GM12878 (cell line): ENCODE measurements around the gene ADSS2. TPM values are rescaled to one million over a fixed set of nuclear protein-coding genes. Genes with fewer than 3 reads are reported as not detected.

ENCODE experiments used
- ATAC-seq: fragments of 200-7000 bp; cut with Tn5 transposase; 3 replicates; pipeline ENCODE4 v1.9.1; 2020; ENCODE audit warnings: mild to moderate bottlenecking, moderate library complexity
- BruUV-seq: library from RNA; stranded (reverse); fragments of 400-500 nt; replicated peaks from 2 replicates; lab custom pipeline; 2021; lab: Mats Ljungman, UMichigan
- CTCF ChIA-PET: fragments of 300-600 bp; sonication (Branson Sonifier 250); formaldehyde crosslinking; extraction: SDS; loops from one replicate; lab custom pipeline; 2021; ENCODE audit warnings: inconsistent platforms; lab: Yijun Ruan, JAX
- POLR2A ChIA-PET: fragments of 350-600 bp; formaldehyde crosslinking; extraction: SDS; loops from one replicate; lab custom pipeline; 2021; ENCODE audit warnings: inconsistent platforms; lab: Charles Lee
- RAD21 ChIA-PET: fragments of 300-600 bp; sonication (Branson Sonifier 250); formaldehyde crosslinking; loops from one replicate; lab custom pipeline; 2023; ENCODE audit warnings: antibody characterized with exemption; ENCODE audit not compliant: unreplicated experiment; lab: Charles Lee
- SMC1A ChIA-PET: fragments of 300-600 bp; sonication (Branson Sonifier 250); formaldehyde crosslinking; loops from one replicate; lab custom pipeline; 2023; ENCODE audit not compliant: unreplicated experiment, uncharacterized antibody; lab: Charles Lee
- DNase-seq: peaks from one replicate; pipeline ENCODE4 v3.0.0-alpha.2; 2011; ENCODE audit warnings: low read depth, low spot score
- FAIRE-seq: peaks from 3 replicates; lab custom pipeline; 2011; peaks lifted over from hg19 to GRCh38; lab: Jason Lieb, UNC
- H2AFZ ChIP-seq: 2 replicates; pipeline ENCODE4 v1.6.0; 2011; ENCODE audit warnings: low read depth, low read length, control low read depth; ENCODE audit not compliant: control insufficient read depth
- H3K27ac ChIP-seq: 2 replicates; pipeline ENCODE4 v1.5.1; 2011; ENCODE audit warnings: control low read depth; ENCODE audit not compliant: control insufficient read depth, insufficient read depth
- H3K27me3 ChIP-seq, 2 experiments: replicated peaks in 1 of 2; 2 replicates each; pipeline versions ENCODE4 v1.6.0 to v1.6.1; 2011; ENCODE audit warnings: low read length in 1 of 2; ENCODE audit not compliant: control insufficient read depth in 2 of 2, insufficient read depth in 2 of 2
- H3K36me3 ChIP-seq, 2 experiments: 2 replicates each; pipeline ENCODE4 v1.5.1; 2011; ENCODE audit warnings: low read length in 1 of 2; ENCODE audit not compliant: control insufficient read depth in 2 of 2, insufficient read depth in 2 of 2
- H3K4me1 ChIP-seq: 2 replicates; pipeline ENCODE4 v1.6.1; 2011; ENCODE audit warnings: mild to moderate bottlenecking, low read length, moderate library complexity, mixed read lengths; ENCODE audit not compliant: control insufficient read depth, insufficient read depth
- H3K4me2 ChIP-seq: 2 replicates; pipeline ENCODE4 v1.6.0; 2011; ENCODE audit warnings: control low read depth; ENCODE audit not compliant: control insufficient read depth, insufficient read depth
- H3K4me3 ChIP-seq: fragments of 200-600 bp; sonication (generic); 2 replicates; pipeline ENCODE4 v1.5.1; 2016
- H3K79me2 ChIP-seq: 2 replicates; pipeline ENCODE4 v1.6.0; 2011; ENCODE audit warnings: low read length; ENCODE audit not compliant: control insufficient read depth, insufficient read depth
- H3K9ac ChIP-seq: 2 replicates; pipeline ENCODE4 v1.8.0; 2011; ENCODE audit warnings: low read length, control low read depth, mixed read lengths; ENCODE audit not compliant: control insufficient read depth, insufficient read depth
- H3K9me3 ChIP-seq: replicated peaks from 3 replicates; pipeline ENCODE4 v1.5.1; 2011; ENCODE audit warnings: mild to moderate bottlenecking, low read length; ENCODE audit not compliant: control insufficient read depth, insufficient read depth
- H4K20me1 ChIP-seq: 2 replicates; pipeline ENCODE4 v1.6.0; 2011; ENCODE audit not compliant: control insufficient read depth, insufficient read depth
- CHD4 ChIP-seq: fragments of 200-600 bp; sonication (generic); IDR thresholded peaks from 2 replicates; pipeline ENCODE4 v1.6.1; 2016; ENCODE audit warnings: mild to moderate bottlenecking
- HDGF ChIP-seq: fragments of 450-650 bp; IDR thresholded peaks from 2 replicates; pipeline ENCODE4 v1.6.1; 2016; ENCODE audit warnings: antibody characterized with exemption
- JUNB ChIP-seq: IDR thresholded peaks from 2 replicates; pipeline ENCODE4 v1.6.1; 2016; ENCODE audit warnings: antibody characterized with exemption, mild to moderate bottlenecking
- LARP7 ChIP-seq: fragments of 450-650 bp; IDR thresholded peaks from 2 replicates; pipeline ENCODE4 v1.6.1; 2017; ENCODE audit warnings: mild to moderate bottlenecking
- POLR2AphosphoS5 ChIP-seq: IDR thresholded peaks from 2 replicates; pipeline ENCODE4 v1.6.1; 2011; ENCODE audit warnings: mild to moderate bottlenecking, low read length, inconsistent platforms
- RELA ChIP-seq: fragments of 450-650 bp; IDR thresholded peaks from 2 replicates; pipeline ENCODE4 v1.8.0; 2014; ENCODE audit warnings: borderline replicate concordance; ENCODE audit not compliant: partially characterized antibody
- WGBS: methylation state at CpG from one replicate; pipeline ENCODE4 v1.1.6; 2016; ENCODE audit warnings: low lambda C conversion rate; ENCODE audit not compliant: insufficient replicate concordance, insufficient coverage; ENCODE audit errors: missing lambda C conversion rate; 5-methylcytosine and 5-hydroxymethylcytosine counted together
- in situ Hi-C: fragments of 300-500 bp; cut with MboI; formaldehyde crosslinking; loops from 9 replicates; pipeline ENCODE4 v1.14.3; 2018; ENCODE audit warnings: mixed read lengths
- intact Hi-C: fragments of 100-400 bp; cut with micrococcal nuclease; formaldehyde crosslinking; loops from one replicate; pipeline ENCODE4 v1.14.2; 2022; ENCODE audit not compliant: unreplicated experiment
- polyA plus RNA-seq, 11 experiments: library from polyadenylated mRNA; depleted of rRNA in 4 of 11; unstranded in 6 of 11; stranded (reverse) in 5 of 11; fragments of >200 nt; fragmentation: Nextera tagmentation in 4 of 11; fragmentation: Illumina TruSeq in 1 of 11; extraction: Ambion mirVana in 4 of 11; extraction: Trizol in 1 of 11; gene quantifications; 1 replicate in 1 of 11; 2 replicates in 10 of 11; pipeline versions ENCODE4 v1.2.1 to v1.2.3, GENCODE V29; 2011 to 2016; ENCODE audit warnings: inconsistent platforms in 2 of 11, missing spikeins in 2 of 11, low read depth in 1 of 11
- total RNA-seq, 4 experiments: library from RNA; depleted of rRNA in 3 of 4; stranded (reverse); fragments of >200 nt in 3 of 4; fragmentation: Illumina TruSeq in 1 of 4; extraction: Trizol in 1 of 4; gene quantifications; 2 replicates each; pipeline versions ENCODE4 v1.2.1 to v1.2.3, GENCODE V29; 2013 to 2021
- TF ChIP-seq, protein P1 (sequence below): fragments of 450-650 bp; IDR thresholded peaks from 2 replicates; pipeline ENCODE4 v1.6.1; 2018; ENCODE audit warnings: borderline replicate concordance, mild to moderate bottlenecking; ENCODE audit not compliant: partially characterized antibody
- TF ChIP-seq, protein P2 (sequence below): IDR thresholded peaks from 2 replicates; pipeline ENCODE4 v1.6.1; 2011; ENCODE audit warnings: low read depth, mild to moderate bottlenecking, low read length, moderate library complexity, borderline replicate concordance; ENCODE audit errors: extremely low read depth

Gene ADSS2
- total and polyA plus RNA-seq, 10 of the 15 experiments (the other 5 are each of a cell fraction or from before 2014, with no cell fraction given), result 8.1 to 49.3 (median 40.6) TPM

DNA sequence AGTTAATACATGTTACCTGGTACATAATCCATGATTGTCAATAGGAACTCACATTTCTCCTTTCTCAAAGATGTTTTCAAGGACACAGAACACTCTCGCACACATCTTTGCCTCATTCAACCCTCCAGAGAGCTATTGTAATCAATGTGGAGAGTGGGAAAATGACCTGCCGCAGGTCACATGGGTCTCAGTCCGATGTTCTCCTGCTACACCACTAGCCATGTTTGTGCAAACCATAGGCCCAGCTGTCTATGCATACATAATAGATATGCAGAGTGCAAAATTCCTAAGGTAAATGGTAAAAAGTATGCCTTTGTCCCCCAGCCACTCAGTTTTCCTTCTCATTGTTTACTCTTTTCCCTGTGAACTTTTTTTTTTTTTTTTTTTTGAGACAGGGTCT lies 89.2 kb downstream of the ADSS2 start:
- no peak for DNase-seq
- no peak overlapping the region for H3K4me3 ChIP-seq
- ATAC-seq, result no peak
- no TSS peak for BruUV-seq
- WGBS, result 77% methylated on average over 3 of the region's 3 CpGs
- H3K9ac ChIP-seq, result no peak overlapping the region
- H3K79me2 ChIP-seq, result no peaks in the 10 kb centered on the region
- peaks cover 5% of the 10 kb centered on the region; the same call in 2 of the 3 replicates for H3K9me3 ChIP-seq
- SMC1A ChIA-PET, result no interaction called here
- no peak for FAIRE-seq
- H3K4me2 ChIP-seq, result no peak overlapping the region
- intact Hi-C loops, result no loop called here
- no peak overlapping the region for H3K27ac ChIP-seq
- H3K27me3 ChIP-seq, result no peaks in the 10 kb centered on the region
- RAD21 ChIA-PET, result no interaction called here
- TF ChIP-seq, protein P1, sequence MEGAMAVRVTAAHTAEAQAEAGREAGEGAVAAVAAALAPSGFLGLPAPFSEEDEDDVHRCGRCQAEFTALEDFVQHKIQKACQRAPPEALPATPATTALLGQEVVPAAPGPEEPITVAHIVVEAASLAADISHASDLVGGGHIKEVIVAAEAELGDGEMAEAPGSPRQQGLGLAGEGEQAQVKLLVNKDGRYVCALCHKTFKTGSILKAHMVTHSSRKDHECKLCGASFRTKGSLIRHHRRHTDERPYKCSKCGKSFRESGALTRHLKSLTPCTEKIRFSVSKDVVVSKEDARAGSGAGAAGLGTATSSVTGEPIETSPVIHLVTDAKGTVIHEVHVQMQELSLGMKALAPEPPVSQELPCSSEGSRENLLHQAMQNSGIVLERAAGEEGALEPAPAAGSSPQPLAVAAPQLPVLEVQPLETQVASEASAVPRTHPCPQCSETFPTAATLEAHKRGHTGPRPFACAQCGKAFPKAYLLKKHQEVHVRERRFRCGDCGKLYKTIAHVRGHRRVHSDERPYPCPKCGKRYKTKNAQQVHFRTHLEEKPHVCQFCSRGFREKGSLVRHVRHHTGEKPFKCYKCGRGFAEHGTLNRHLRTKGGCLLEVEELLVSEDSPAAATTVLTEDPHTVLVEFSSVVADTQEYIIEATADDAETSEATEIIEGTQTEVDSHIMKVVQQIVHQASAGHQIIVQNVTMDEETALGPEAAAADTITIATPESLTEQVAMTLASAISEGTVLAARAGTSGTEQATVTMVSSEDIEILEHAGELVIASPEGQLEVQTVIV, result no peak
- TF ChIP-seq POLR2AphosphoS5, result no peak
- TF ChIP-seq LARP7, result no peak
- no peak for TF ChIP-seq JUNB
- TF ChIP-seq RELA, result no peak
- TF ChIP-seq CHD4, result no peak
- TF ChIP-seq, protein P2, sequence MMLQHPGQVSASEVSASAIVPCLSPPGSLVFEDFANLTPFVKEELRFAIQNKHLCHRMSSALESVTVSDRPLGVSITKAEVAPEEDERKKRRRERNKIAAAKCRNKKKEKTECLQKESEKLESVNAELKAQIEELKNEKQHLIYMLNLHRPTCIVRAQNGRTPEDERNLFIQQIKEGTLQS, result no peak
- TF ChIP-seq HDGF, result no peak
- TF ChIP-seq, all 136 proteins: peak for 0
- ChIA-PET CTCF (no interaction called here), POLR2A (interaction anchor here (0.5 kb wide), 1 partner anchor 12 kb away, joined by 4 read pairs; no protein-coding TSS in a partner anchor)
- Histone ChIP-seq H2AFZ (no peak overlapping the region), H3K4me1 (no peaks in the 10 kb centered on the region), H3K36me3 (no peaks in the 10 kb centered on the region), H4K20me1 (no peaks in the 10 kb centered on the region)
- in situ Hi-C loops, result no loop called here
